SKM-1 (cell line): Measurements from ENCODE around the gene CASD1.

Source experiments
- DNase-seq: peaks from one replicate; lab custom pipeline; 2025; ENCODE audit not compliant: unreplicated experiment; lab: John Stamatoyannopoulos, UW

CASD1 gene

DNA sequence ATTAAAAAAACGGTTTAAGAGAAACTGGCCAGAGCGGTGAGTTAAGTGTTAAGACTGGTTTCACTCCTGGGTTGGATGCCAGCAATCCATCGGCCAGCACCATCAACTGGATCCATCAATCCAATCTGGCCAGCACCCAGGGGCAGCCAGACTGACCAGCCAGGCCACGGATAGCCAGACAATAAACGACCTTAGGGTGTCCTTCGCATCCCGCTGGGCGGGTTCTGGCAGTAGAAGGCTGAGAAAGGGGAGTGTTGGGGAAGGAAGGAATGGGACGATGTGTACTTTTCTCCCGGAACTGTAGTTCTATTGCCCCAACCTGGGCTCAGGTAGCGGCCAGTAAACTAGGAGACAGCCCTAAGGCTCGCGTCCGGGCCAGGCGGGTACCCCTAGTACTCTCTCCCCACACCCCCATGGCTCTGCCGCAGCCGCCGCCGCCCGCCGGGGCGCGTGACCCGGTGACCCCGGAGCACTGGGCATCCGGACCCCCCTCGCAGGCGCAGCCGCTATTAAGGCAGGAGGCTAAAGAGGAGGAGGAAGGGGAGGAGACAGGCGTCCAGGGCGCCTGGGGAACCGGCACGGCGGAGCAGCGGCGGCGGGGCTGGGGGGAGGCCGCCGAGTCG is at the start of gene CASD1:
Gene CASD1 (plus strand): TSS at position 546 of the 623 bp plus-strand sequence. CDS start 276 bp downstream, outside the sequence.
- DNase-seq, result peak; percentile 22

DNA sequence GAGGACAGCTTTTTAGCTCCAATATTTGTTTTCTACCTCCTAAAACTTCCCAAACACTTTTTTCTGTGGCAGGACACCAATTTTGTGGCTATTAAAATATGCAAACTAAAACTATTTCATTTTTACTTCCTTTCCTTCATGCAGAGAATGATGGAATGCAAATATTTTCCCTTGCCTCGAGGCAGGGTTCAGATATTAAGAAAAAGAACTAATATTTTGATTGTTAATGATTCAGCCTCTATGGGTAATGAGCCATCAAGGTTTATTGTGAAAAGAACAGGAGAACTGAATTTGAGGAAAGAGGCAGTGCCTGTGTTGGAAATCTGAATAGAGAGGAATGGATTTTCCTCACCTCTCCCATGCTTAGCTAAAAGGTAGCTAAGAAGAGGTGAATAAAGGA is 43.1 kb upstream of the CASD1 start:
- DNase-seq, result no peak

DNA sequence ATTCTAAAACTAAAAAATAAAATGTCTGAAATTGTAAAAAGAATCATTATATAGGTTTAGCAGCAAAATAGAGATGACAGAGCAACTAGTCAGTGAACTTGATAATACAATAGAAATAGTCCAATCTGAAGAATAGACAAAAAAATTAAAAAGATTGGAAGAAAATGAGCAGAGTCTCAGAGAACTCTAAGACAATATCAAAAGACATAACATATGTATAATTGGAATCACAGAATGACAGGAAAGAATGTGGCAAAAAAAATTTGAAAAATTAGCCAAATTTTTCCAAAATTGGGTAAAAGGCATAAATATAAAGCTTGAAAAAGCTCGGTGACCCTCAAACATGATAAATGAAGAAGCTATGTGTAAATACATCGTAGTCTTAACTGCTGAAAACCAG is 38.0 kb upstream of the CASD1 start:
- DNase-seq, result no peak

DNA sequence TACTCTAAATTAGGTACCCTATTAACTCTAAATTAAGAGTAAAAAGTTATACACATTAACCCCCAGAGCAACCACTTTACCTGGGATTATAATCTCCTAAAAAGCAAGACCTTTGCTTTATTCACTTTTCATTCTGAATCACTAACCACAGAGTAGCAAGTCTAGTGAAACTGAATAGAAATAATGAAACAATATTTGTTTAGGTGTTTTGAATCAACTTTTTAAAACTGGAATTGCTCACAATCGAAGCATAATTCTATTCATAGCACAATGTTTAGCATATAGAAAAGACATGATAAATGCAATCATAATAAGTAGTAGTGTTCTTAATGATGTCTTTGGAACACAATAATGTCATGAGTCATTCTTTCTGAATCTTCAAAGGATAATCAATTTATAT is 37.0 kb upstream of the CASD1 start:
- DNase-seq, result no peak

DNA sequence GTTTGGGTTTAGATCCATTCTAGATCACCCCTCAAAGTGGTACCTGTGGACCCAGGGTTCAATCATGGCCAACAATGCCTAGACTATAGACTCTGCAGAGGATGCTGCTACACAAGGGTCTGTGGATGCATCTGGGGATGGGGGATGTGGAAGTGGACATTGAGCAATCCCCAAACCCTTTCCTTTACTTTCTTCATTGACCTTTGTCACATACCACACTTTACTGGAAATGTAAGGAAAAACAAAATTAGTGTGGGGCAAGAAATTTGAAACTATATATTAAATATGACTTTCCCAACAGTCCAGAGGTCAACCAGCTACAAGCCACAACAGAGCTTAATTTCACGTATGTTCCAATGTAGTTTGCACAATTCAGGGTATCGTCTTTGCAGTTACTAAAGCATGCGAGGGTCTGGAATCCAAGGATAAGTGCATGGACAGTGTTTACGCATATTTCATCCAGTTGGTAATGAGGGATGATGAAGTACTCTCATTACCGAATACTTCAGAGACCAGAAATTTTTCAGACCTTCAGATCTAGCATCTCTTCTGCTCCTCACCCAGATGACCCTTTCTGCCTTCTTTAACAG is 33.3 kb upstream of the CASD1 start:
- DNase-seq, result no peak

DNA sequence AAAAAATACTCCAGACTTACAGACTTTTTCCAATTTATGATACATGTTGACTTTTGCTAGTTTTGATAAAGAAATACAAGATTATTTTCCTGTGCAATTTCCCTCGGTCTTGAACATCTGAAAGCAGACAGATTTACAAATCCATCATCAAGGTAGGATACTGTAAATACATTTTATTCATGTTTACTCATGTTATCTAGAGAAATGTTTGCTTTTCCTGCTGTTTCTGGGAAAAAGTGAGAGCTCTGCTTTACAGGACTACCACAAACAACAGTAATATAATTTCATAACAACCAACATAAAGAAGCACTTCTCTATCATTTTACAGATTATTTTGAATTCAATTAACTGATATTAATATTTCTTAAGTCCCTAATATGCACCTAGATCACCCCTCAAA is 31.7 kb upstream of the CASD1 start:
- DNase-seq, result no peak

DNA sequence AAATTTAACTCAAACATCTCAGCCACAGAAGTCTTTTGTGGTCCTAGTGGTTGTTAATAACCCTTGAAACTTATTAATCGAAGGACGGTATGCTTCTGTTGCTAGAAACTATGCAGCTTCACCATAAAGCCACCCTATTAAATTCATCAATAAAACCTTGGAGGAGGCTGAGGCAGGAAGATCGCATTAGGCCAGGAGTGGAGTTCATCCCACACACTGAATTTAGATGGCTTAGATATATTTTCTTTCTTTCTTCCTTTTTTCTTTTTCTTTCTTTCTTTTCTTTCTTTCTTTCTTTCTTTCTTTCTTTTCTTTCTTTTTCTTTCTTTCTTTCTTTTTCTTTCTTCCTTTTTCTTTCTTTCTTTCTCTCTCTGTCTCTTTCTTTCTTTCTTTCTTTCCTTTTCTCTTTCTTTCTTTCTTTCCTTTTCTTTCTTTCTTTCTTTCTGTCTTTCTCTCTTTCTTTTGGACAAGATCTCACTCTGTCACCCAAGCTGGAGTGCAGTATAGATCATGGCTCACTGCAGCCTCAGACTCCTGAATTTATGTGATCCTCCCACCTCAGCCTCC is 30.9 kb upstream of the CASD1 start:
- DNase-seq, result no peak

DNA sequence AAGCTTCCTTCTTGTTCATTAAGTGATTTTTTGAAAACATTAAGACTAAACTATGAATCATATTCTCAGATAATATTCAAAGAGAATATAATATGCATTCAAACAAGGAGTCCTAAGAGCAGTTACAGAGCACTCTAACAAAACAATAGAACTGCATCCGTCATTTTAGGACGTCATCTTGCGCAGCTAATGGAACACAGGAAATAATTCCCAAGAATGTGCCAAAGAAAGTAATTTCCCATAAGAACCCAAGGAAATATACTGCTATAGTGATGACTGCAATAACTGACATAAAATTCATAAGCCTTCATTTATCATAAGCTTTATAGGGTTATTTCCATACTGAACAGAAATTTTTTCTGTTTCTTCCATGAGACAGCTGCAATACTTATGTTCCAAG is 28.3 kb upstream of the CASD1 start:
- no peak for DNase-seq

DNA sequence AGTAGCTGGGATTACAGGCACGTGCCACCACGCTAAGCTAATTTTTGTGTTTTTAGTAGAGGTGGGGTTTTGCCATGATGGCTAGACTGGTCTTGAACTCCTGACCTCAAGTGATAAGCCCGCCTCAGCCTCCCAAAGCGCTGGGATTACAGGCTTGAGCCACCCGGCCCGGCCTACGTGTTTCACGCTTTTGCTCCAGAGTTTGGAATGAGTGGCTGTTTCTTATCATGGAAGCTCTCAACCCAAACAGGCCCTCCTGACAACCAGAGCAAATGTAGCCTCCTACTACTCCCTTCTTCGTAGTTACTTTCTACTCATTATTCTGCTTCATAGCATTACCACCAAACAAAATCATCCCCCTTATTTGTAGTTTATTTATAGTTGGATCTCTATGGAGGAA is 26.8 kb upstream of the CASD1 start:
- DNase-seq, result no peak

DNA sequence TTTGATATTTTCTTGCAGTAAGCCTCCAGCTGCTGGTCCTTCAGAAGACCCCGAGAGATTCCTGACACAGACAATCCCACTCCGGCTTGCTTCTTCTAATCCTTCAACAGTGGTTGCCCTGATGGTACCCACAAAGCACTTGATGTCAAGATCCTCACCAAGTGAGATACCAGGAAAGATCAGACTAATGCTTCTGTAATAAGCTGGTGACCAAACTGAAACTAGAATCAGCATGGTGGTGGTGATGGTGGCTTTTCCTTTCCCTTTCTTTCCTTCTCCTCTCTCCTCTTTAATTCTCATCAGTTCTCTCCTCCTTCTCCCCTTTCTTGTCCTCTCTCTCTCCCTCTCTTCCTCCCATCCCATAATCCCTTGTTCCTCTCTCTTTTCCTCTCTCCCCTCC is 25.8 kb upstream of the CASD1 start:
- no peak for DNase-seq

DNA sequence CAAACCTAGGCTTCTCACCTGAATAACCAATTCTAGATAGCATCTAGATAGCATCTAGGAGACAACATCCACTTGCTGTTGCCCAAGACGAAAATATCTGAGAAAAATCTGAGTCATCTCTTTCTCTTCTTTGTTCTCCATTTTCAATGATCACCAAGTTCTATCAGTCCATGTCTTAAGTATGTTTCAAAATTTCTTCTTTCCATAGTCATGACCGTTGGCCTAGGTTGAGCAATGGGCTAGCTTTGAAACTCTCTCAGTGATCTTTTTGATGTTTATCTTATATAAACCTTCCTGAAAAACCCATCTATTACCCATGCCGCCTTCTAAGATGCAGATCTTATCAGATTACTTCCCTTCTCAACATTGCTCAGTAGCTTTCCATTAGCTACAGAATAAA is 23.4 kb upstream of the CASD1 start:
- DNase-seq, result no peak

DNA sequence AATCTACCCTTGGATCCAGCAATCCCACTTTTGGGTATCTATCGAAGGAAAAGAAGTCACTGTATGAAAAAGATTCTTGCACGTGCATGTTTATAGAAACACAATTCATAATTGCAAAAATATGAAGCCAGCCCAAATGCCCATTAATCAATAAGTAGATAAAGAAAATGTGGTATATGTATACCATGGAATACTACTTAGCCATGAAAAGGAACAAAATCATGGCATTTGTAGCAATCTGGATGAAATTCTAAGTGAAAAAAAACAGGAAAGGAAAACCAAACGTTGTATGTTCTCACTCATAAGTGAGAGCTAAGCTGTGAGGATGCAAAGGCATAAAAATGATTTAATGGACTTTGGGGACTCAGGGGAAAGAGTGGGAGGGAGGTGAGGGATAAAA is 18.2 kb upstream of the CASD1 start:
- DNase-seq, result no peak

DNA sequence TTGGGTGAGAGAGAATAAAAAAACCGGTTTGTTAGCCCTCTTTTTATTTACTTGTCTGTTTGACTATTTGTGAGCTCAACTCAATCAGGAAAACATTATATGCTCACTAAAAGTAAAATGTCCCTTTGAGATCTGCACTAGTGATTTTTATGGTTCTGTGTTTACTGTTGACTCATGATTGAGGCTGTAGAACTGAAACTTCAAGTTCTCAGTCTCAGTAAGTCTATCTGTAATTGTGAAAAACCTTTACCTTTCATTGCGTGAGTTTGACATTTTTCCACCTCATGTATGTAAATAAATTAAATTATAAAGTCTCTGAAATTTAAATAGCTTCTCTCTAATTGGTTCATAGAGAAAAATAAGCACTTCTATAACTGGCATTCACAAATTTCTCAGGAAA is 17.0 kb upstream of the CASD1 start:
- no peak for DNase-seq

DNA sequence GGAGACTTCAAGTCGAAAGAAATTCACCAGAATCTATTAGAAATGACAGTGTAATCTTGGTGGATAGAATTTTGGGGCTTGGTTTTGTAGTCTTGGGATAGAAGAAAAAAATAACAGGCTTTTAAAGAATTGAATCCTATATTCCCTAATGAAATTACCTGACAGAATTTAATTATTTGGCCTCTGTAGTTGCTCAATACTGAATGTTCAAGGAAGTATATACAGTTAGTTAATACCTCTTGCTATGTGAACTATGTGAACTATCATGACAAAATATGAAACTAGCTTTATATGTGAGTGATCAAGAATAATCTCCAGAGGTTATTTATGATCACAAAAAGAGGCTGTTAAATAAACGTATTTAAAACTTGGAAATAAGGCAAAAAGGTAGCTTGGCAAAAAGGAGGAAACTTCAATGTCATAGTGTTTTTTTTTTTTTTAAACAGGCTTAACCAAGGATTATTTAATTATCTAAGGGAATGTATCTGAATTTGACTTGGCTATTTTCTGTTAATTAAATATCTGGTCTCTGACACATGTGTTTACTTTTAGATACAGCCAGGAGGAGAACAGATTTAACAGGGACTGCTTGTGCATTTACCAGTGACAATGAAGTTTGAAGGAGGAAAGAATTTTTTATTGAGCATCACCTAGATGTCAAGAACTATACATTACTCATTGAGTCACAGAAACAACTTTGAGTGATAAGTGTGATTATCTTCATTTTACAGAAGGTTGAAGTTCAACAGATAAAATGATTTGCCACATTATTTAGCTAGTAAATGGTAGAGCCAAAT is 11.5 kb upstream of the CASD1 start:
- DNase-seq, result no peak

DNA sequence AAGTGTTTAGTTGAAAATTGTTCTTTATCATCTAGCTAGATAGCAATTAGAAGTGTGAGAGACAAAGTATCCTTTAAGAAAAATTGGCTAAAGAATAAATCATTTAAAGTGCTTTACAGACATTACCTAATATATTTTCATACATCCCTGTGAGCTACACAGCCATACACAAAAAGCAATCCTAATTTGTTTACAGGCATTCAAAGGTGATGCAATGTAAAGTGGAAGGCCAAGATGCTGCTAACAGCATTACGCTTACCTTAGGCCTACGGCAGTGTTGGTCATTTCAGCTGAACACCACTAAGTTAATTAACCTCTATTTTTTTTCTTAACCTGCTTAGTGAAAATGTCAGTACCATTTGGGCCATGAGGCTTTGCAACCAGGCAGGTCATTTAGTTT is 10.7 kb upstream of the CASD1 start:
- no peak for DNase-seq

DNA sequence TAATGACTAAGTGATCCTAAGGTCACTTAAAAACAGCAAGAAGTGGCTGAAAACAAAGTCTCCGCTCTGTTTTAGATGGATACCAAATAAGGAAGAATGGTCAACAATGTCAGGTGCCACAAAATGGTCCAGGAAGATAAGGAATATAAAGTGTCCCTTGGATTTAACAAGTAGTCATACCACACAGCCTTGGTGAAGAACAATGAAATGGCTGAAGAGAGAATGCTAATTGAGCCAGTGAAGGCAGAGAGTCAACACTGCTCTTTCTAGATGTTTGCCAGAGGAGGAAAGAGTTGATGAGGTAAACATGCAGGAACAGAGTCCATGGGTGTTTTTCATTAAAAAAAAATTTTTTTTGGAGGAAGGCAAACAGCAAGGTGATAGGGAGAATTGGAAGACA is 2.1 kb upstream of the CASD1 start:
- DNase-seq, result no peak

DNA sequence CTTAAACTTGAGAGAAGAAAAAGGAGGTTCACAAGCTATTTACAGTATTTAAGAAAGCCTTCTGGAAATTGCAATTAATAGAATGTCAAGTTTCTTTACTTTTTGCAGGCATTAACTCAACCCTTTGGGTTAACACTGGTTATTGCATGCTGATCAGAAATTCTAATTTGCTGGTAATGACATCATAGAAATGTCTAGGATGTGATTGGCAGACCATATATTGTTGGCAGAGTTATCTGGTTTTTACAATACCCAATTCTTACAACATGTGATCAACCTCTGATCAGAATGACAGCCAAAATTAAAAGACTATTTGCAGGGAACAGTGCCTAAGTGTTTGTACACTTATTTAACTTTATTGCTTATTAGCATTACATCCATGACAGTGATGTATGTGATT is 1.6 kb upstream of the CASD1 start:
- DNase-seq, result no peak

DNA sequence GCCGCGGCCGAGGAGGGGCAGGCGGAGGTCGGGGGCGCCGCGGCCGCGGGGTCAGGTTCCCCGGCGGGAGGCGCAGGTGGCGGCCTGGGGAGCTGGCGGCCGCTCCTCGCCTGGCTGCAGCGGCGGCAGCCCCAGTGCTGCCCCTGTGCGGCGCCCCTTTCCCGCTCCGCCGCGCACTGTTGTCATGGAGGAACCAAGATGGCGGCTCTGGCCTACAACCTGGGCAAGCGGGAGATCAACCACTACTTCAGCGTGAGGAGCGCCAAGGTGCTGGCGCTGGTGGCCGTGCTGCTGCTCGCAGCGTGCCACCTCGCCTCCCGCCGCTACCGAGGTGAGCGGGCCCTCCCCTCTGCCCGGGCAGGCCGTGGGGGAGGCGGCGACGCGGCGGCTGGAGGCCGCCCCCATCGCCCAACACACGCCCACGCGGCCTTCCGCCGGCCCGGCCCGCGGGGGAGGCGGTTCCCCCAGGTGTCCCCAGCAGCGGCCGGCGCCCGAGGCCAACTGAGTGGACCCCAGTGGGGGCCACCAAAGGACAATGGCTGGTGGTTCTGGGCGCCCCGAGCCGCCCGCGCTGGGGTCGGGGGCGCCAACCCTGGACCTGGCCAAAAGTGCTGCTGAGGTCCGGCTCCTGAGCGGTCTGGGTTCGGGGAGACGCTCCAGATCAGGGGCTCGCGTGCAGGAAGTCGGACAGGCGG is 425 bp downstream of the CASD1 start:
- peak; percentile 25 for DNase-seq

DNA sequence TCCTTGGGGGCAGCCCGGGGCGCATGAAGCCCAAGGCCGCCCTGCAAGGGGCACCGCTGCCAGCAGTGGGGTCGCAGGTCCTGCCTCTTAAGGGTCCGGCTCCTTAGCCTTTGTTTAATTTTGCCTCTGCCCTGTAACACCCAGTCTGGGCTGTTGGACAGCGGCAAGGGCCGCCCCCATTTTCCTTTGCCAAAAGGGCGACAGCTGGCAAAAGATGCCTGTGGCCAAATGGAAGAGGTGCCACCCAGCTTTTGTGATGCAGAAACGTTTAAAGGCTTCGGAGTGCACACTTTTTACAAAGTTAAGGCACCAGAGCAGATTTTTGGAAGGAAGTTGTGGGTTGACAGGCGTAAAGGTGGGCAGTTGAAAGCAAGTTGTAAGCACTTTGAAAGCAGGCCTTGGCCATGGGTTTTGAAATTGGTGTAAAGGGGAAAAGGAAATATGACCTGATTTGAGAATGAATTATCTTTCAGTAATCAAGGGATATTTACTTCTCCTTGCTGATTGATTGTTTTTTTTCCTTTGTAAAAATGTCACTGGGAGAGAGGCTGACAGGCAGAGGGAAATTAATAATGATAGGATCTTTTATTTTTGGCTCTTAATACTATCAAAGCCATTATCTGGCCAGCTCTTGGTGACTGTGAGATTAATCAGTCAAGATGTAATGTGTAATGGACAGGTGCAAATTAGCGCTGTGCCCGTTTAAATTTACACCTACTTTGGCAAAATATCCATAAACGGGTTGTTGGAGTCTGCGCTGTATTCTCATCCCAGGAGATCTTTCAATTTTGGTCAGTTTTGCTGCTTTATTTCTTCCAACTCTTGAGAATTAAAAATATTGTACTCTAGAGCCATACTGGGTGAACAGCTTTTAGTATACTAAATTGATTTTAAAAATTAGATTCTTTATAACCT is 1.2 kb downstream of the CASD1 start:
- peak; percentile 2 for DNase-seq

DNA sequence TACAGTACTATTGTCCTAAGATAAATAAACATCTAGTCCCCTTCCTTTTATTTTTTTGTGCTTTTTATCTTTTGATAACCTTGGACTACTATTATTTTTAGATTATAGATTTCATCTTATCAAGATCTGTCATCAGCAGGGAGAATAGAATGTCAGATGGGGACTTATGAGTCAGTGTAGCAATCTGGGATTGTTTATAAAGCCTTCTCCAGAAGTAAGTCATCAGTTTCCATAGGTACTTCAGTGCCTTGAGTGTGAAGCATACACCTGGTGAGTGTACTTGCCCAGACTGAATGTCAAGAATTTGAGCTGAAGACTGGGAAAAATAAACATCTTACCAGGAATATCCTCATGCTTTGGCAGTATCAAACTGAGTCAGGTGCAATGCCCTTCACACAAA is 2.1 kb downstream of the CASD1 start:
- no peak for DNase-seq
